Esophagus squamous epithelium (tissue), 4 donors: ENCODE data around the gene PRR20G.

Experiments used
- POLR2A ChIP-seq, 4 donors: fragments of 450-650 bp; IDR thresholded peaks; one replicate each; pipeline ENCODE4 v1.6.1; 2017; ENCODE audit warnings: antibody characterized with exemption in 4 of 4, mild to moderate bottlenecking in 4 of 4, moderate library complexity in 3 of 4
- TF ChIP-seq, protein P1 (sequence below), 6 experiments: fragments of 450-650 bp in 4 of 6; fragments of 200-600 bp in 2 of 6; sonication (generic) in 2 of 6; IDR thresholded peaks; one replicate each; pipeline ENCODE4 v1.5.1; 2016 to 2019; ENCODE audit warnings: antibody characterized with exemption in 6 of 6, mild to moderate bottlenecking in 4 of 6, moderate library complexity in 4 of 6

DNA sequence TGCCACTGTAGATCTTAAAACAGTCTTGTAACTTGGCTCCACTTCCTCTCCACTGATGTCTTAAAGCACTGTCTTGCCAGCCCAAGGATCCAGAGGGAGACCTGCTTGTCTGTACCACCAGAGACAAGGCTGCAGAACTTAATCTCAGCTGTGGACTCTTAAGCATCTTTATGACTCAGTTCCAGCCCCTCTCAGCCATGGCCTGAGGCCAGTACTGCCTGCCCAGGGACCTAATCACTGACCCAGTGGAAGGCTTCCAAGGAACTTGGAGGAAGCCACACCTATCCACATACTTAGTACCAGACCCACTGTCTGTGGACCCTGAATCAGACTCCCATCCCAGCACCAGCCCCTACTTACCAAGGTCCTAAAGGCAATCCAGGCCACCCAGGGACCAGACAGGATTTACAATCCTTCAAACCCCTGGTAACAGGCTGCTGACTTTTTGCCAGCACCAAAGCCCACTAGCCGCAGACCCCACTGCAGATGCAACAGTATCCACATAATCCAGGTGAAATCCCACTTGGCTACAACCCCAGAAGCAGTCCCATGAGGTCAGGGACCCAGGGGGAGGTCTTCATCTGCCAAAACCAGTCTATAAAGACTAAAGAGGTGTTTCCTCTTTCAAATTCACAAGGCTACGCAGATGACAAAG lies 41.9 kb upstream of the PRR20G start:
- TF ChIP-seq, protein P1, sequence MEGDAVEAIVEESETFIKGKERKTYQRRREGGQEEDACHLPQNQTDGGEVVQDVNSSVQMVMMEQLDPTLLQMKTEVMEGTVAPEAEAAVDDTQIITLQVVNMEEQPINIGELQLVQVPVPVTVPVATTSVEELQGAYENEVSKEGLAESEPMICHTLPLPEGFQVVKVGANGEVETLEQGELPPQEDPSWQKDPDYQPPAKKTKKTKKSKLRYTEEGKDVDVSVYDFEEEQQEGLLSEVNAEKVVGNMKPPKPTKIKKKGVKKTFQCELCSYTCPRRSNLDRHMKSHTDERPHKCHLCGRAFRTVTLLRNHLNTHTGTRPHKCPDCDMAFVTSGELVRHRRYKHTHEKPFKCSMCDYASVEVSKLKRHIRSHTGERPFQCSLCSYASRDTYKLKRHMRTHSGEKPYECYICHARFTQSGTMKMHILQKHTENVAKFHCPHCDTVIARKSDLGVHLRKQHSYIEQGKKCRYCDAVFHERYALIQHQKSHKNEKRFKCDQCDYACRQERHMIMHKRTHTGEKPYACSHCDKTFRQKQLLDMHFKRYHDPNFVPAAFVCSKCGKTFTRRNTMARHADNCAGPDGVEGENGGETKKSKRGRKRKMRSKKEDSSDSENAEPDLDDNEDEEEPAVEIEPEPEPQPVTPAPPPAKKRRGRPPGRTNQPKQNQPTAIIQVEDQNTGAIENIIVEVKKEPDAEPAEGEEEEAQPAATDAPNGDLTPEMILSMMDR (IDR thresholded peaks at IDR 0.05) = no peak
- no peak for TF ChIP-seq POLR2A (IDR thresholded peaks at IDR 0.05)
